GM08714 (cell line): ENCODE measurements around the gene TEX101.

Experiments used
- H3K4me3 ChIP-seq: fragments of 200-500 bp; sonication (Bioruptor generic); 2 replicates; pipeline ENCODE4 v1.5.1; 2014; ENCODE audit warnings: mild to moderate bottlenecking, low read length, inconsistent platforms
- ZNF274 ChIP-seq: IDR thresholded peaks from 2 replicates; pipeline ENCODE4 v1.6.1; 2012; ENCODE audit warnings: mild to moderate bottlenecking, low read depth, low read length

Gene TEX101

GRCh38 chr19:43454031-43454430 is 39.3 kb downstream of the TEX101 start:
- no peak overlapping the region for H3K4me3 ChIP-seq
- no peak for TF ChIP-seq ZNF274

GRCh38 chr19:43455321-43456113 is 40.8 kb downstream of the TEX101 start:
- TF ChIP-seq ZNF274: no peak

GRCh38 chr19:43457809-43458208 is 43.1 kb downstream of the TEX101 start:
- H3K4me3 ChIP-seq: no peak overlapping the region
- no peak for TF ChIP-seq ZNF274

More at GRCh38 chr19:43455321-43456113, 40.8 kb downstream of the TEX101 start:
- H3K4me3 ChIP-seq: no peak overlapping the region

- H3K4me3 ChIP-seq: no peak overlapping the region
- TF ChIP-seq ZNF274: no peak
Observed at GRCh38 chr19:43460362-43461016, 45.8 kb downstream of the TEX101 start.

GRCh38 chr19:43461303-43461702 is 46.6 kb downstream of the TEX101 start:
- TF ChIP-seq ZNF274: no peak
- H3K4me3 ChIP-seq: no peak overlapping the region

- TF ChIP-seq ZNF274: no peak
- no peak overlapping the region for H3K4me3 ChIP-seq
Observed at GRCh38 chr19:43462383-43462782, 47.7 kb downstream of the TEX101 start.

- H3K4me3 ChIP-seq: peak overlapping the region; percentile 10; the same call in 1 of the 2 replicates
- no peak for TF ChIP-seq ZNF274
Observed at GRCh38 chr19:43462785-43463380, 48.2 kb downstream of the TEX101 start.

- no peak for TF ChIP-seq ZNF274
- peak overlapping the region; percentile 65 for H3K4me3 ChIP-seq
Observed at GRCh38 chr19:43463381-43464133, 48.9 kb downstream of the TEX101 start.

GRCh38 chr19:43464134-43464775 is 49.6 kb downstream of the TEX101 start:
- peak overlapping the region; percentile 65 for H3K4me3 ChIP-seq
- no peak for TF ChIP-seq ZNF274

- no peak for TF ChIP-seq ZNF274
- H3K4me3 ChIP-seq: peak within 1 kb of the TSS; percentile 65; the same call in 1 of the 2 replicates
Observed at GRCh38 chr19:43465468-43466120, 50.9 kb downstream of the TEX101 start, which contains the start of gene LYPD3. Gene LYPD3, minus strand, starts transcription at chr19:43465608. Its CDS starts 37 bp downstream, at chr19:43465571.

GRCh38 chr19:43466793-43467192 is 52.1 kb downstream of the TEX101 start:
- no peak for TF ChIP-seq ZNF274
- no peak overlapping the region for H3K4me3 ChIP-seq

- no peak overlapping the region for H3K4me3 ChIP-seq
- no peak for TF ChIP-seq ZNF274
Observed at GRCh38 chr19:43467276-43467675, 52.6 kb downstream of the TEX101 start.

- no peak for TF ChIP-seq ZNF274
- H3K4me3 ChIP-seq: no peak overlapping the region
Observed at GRCh38 chr19:43467730-43468129, 53.0 kb downstream of the TEX101 start.
